ENCODE measurements around the gene C6.

C6 gene

DNA sequence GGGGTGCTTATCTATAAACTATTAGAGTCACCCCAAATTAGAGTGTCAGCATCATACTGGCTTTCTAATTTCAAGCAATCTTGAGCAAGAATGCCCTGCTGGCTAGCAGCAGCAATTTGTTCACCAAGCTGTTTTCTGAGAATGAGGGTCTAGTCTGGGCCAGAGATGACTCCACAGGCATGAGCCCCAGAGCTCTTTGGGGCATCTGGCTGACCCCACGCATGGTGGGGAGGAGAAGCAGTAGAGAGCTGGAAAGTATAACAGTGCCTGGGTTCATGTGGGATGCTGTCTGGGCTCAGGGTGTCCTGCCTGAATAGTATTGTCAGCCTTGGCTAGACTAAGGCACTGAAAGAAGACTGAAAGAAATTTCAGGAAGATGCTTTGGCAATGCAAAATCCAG is 64.9 kb downstream of the C6 start:
- H3K4me3 ChIP-seq (ENCODE audit: low read depth, low read length), result no peak overlapping the region
- no peak for DNase-seq (ENCODE audit: low read depth)

DNA sequence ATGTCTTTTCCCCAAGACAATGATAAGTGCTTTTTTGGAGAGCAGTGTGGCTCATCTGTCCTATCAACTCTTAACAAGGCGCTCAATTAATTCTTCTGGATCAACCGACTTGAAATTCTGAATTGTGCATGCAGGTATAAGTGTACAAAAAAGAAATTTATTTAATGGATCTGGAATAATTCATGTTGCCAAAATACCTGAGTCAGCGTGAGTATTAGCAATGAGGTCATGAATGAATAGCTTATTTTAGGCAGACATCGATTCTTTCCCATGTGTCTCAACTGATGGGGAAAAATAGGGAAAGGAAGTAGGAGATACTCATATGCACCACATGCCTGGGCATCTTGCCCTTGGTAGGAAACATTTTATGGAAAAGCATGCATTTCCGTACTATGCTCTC is 68.0 kb downstream of the C6 start:
- no peak for DNase-seq (ENCODE audit: low read depth)
- H3K4me3 ChIP-seq (ENCODE audit: low read depth, low read length), result no peak overlapping the region

DNA sequence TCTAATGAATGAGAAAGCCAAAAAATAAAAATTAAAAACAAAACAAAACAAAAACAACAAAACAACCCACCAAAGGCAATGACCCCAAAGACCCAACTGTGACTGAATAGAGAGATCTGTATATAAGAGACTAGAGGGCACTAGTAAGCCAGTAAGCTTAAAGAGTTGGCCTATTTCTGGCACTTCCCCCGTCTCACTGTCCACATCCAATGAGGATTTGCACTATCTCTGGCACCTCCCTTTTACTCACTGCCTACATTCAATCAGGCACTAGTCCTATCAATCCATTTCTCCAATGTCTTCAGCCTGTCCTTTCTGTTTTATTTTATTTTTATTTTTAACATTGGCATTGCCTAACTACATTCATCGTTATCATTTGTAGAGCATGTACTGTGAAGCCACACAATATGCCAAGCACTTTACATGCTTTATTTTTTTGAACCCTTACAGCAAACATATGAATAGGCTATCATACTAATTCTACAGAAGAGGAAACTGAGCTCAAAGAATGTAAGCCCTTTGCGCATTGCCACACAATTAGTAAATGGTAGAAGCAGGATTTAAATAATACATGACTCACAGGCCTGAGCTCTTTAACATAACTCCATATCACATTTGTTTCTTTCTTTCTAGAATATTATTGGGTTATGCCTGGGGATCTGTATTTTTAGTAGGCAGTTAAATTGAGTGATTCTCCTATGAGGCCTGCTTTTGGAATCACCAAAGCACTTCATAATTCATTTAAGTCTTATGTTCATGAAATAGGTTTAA is 70.0 kb downstream of the C6 start:
- no peak overlapping the region for H3K4me3 ChIP-seq (ENCODE audit: low read depth, low read length)
- DNase-seq (ENCODE audit: low read depth), result no peak

DNA sequence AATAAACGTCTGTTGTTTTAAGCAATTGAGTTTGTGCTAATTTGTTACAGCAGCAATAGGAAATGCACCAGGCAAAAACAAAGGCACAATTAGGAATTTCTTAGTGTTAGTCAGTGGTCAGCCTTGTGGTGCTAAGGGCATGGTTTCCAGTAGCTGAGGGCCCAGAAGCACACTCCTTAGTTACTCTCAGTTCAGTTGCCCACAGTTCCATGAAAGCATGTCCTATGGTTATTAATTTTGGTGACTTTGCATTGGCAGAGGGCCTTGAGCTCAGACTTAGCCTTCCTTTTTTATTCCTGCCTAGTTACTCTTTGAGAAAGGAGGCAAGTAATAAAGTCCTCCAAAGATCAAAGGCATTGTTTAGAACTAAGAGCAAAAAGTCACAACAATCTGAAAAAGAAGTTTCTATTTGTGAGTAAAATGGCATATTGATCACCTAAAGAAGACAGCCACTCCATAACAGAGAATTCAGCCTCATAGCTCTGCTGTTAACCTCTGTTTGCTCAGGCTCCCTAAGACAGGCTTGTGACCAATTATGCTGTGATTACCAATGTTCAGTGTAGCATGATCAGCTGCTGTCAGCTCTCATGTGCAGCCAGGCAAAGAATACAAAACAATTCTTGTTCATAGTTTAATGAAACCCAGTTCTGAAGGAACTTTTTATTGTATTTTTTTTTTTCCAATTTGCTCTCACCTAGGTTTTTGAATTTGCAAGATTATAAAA is 85.2 kb downstream of the C6 start:
- no peak for DNase-seq (ENCODE audit: low read depth)
- H3K4me3 ChIP-seq (ENCODE audit: low read depth, low read length), result no peak overlapping the region

DNA sequence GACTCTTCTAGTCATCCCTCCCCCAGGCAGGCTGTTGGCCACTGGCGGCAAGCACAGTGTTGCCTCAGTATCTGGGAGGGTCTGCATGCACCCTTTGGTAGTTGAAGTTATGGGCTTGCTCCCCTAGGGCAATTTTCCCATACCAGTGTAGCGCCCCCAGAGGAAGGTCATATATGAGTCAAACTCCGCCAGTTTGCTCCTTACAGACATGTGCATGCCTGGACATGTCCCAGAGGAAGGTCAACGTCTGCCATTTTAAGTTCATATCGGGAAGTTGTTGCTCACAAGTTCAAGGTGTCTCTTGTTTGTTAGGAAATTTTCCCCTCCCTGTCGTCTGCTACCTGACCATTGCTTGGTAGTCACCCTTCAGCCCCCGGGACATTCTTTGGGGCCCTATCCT is 90.9 kb downstream of the C6 start:
- no peak overlapping the region for H3K4me3 ChIP-seq (ENCODE audit: low read depth, low read length)
- no peak for DNase-seq (ENCODE audit: low read depth)

DNA sequence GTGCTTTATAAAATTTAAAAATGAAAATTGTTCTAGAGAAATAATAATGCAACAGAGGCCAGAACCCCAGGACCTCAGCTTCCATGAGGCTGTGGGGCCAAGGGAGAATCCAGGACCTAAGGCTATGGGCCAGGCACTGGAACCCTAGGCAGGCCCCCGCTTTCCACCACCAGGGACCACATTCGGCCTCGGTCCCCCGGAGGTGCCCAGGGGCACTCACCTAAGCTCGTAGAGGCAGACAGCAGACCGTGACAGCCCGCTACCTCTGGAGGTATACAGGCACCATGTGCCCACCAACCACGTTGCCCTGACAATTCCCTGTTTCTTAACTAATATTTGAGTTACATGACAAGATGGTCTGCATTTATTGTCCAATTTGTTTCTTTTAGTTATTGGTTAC is 92.7 kb downstream of the C6 start:
- DNase-seq (ENCODE audit: low read depth), result no peak
- no peak overlapping the region for H3K4me3 ChIP-seq (ENCODE audit: low read depth, low read length)

DNA sequence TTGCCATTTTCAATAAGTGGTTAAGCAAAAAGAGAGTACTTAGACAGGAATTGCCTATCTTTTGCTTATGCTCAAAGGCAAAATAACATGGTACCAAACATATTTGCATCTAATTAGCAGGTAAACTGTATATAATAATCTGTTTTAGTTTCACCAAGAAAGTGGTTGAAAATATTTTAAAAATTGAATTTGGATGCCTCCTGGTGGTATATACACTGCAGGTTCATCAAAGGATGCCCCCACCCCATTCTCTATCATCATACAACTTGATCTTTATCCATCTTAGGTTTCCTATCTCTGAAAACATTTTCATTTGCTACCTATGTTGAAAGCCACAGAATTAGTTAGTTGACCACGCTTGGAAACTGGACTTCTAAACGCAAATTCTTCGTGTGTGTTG is 95.2 kb downstream of the C6 start:
- no peak overlapping the region for H3K4me3 ChIP-seq (ENCODE audit: low read depth, low read length)
- DNase-seq (ENCODE audit: low read depth), result no peak

DNA sequence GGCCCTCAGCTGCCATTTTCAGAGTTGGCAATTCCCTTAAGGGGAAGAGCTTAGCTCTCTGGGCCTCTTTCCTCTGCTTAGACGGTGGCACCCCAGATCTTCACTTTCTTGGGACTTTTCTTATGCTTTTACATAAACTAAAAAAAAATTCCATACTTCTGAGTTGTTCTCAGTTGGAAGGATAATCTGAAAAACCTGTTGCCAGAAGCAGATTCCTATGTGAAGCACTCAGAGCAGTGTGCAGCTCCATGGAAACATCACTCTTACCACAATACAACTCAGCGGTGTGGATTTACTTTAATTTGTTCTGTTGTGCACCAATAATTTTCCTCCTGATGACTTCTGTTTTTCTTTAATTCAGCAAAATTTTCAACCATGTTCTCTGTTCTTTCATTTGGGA is 98.1 kb downstream of the C6 start:
- no peak overlapping the region for H3K4me3 ChIP-seq (ENCODE audit: low read depth, low read length)
- no peak for DNase-seq (ENCODE audit: low read depth)

DNA sequence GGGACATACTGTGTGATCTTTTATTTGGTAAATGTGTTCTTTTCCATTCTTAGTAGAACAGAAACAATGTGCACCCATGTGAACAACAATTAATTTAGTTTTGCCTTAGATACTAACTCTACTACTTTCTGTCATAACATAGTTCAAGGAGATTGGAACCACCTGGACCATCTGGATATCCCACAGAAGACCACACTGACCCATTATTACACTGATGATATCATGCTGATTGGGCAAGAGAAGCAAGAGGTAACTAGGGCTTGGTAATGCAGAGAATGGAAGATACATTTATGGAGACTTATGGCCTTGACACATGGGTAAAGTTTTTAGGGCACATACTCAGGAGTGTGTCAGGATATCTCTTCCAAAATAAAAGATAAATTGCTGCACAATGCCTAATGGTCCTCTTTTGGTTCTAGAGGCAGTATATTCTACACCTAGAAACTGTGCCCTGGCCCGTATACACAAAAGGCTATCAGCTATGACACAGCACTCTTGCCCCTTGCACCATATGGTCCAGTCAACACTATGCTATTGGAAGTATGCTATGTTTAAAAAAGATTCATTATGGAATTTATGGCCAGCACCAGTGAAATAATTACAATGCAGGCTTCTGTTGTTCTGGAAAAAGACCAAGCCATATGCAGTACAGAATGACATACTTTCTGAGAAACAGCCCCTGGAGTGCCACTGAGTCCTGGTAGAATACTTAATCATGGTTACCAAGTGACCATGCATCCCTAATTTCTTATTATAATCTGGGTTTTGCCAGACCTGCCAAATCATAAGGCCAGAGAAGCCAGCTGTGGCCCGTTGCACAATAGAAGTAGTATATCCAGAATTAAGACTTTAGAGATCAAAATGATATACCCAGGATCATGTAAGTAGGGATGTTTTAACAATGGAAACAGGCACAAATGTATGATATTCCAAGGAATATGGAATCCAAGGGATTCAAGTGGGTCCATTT is 100.6 kb downstream of the C6 start:
- DNase-seq (ENCODE audit: low read depth), result no peak
- no peak overlapping the region for H3K4me3 ChIP-seq (ENCODE audit: low read depth, low read length)

DNA sequence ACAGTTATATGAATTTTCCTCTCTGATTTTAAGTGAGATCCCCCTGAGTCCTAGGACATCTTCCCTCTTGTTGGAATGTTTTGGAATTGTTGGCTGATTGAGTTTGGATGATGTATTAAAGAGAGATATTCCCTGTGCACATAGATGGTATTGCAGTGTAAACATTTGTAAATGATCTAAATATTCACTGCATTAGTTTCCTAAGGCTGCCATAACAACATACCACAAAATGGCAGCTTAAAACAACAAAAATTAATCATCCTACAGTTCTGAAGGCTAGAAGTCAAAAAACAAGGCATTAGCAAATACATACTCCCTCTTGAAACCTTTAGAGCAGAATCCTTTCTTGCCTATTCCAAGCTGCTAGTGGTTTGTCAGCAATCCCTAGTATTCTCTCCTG is 104.1 kb downstream of the C6 start:
- no peak overlapping the region for H3K4me3 ChIP-seq (ENCODE audit: low read depth, low read length)
- DNase-seq (ENCODE audit: low read depth), result no peak

DNA sequence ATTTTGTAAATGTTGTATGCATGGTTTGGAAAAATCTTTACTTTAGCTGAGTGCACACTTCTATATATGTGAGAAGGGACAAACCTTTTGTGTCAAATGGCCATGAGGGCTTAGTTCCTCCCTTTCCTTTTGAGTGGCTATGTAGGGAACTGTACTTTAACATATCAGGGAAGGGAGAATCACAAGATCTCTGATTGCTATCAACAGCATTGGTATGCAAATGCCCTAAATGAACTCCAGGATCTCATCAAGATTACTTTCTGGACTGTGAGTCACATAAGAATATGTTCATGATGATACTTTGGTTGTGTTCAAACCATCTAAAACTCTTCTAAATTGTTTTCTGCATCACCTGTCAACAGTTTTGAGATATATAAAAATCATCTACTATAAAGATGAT is 111.0 kb downstream of the C6 start:
- no peak for DNase-seq (ENCODE audit: low read depth)
- H3K4me3 ChIP-seq (ENCODE audit: low read depth, low read length), result no peak overlapping the region

DNA sequence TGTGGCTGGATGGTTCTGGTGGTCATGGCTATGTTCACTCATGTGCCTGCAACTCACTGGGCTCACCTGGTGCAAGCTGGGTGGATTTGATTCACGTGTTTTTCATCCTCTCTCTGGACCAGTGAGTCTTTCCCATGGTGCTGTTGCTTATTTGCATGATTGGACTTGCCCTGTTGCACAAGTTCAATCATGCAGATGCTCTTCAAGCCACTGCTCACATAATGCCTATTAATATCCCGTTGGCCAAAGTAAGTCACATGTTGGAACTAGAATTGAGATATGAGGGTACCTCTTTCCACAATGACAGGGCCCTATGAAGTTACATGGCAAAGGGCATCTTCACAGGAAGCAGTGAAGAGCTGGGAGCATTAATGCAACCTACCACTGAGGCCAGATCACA is 115.7 kb downstream of the C6 start:
- no peak overlapping the region for H3K4me3 ChIP-seq (ENCODE audit: low read depth, low read length)
- DNase-seq (ENCODE audit: low read depth), result no peak

DNA sequence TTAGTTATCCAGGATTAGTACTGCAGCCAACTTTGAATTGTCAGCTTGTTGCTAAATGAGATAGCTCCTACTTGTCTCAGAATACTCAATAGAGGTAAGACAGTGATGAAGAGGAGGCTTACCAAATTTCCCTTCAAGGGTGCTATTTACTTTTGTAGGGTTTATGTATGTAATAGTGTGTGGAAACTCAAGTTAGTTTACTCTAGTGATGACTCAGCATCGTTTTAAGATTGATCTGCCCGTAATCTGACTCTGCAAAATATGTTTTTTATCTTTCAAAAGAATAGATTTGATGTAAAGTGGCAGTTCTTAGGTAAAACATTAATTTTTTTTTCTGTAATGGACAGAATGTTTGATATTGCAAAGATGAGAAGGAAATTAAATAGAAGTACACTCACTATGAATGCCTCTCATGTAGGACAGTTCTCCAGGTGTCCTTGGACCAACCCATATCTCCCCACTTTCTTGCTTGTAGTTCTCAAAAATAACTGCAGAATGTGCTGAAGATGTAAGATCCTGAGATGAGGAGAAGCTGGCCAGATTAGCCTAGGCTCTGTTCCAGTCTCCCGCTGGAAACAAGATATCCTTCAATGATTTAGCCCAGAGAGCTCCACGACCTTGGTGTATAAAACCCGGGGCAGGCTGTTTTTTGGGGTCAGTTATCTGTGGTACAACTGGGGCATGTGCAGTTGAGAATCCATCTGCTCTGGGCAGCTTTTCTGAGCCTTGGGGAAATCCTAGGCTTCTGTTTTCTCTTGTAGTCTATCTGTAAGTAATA is 117.8 kb downstream of the C6 start:
- no peak overlapping the region for H3K4me3 ChIP-seq (ENCODE audit: low read depth, low read length)
- DNase-seq (ENCODE audit: low read depth), result no peak

DNA sequence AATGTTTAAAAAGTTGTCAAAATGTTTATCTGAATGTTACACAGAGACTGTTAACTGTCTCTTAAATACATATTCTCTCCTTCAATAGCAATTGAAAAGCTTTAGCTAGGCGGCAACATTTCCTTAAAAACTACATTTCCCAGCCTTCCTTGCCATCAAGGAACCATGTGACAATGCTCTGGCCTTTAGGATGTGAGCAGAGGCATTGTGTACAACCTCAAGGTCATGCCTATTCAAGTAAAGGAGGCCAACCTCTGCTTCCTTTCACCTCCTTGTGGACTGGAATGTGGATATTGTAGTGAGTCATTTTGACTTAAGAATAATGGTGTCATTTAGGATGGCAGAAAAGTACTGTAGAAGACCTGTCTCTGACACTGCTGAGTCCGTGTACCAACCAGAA is 118.5 kb downstream of the C6 start:
- no peak for DNase-seq (ENCODE audit: low read depth)
- H3K4me3 ChIP-seq (ENCODE audit: low read depth, low read length), result no peak overlapping the region

DNA sequence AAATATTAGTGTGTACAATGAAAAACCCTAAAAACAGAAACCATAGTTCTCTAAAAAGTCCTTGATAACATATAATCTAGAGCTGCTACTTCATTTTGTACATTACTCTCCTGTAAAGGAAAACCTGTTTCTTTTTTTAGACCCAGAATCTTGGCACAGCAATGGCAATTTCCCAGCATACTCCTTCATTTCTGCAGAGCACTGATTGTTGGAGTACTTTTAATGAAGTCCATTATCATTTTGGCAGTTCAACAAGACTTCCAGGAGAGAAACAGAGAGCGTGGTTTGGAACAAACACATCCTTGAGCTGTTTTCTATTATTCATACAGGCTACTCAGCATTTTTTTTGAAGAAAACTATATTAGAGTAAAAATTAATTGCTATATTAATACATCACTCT is 119.5 kb downstream of the C6 start:
- H3K4me3 ChIP-seq (ENCODE audit: low read depth, low read length), result no peak overlapping the region
- no peak for DNase-seq (ENCODE audit: low read depth)

Measured in skeletal muscle cell (primary cell).